Measurements from ENCODE around the gene NUDT16L1. TPM values are rescaled to one million over a fixed set of nuclear protein-coding genes. Genes with fewer than 3 reads are reported as not detected.

Gene NUDT16L1
- total RNA-seq, 1 experiment from 2014 or later, result 33.8 TPM

- DNase-seq (ENCODE audit: low spot score), result no peak
- intact Hi-C loops (cut with micrococcal nuclease; ENCODE audit: unreplicated experiment), result no loop called here
- H3K27me3 ChIP-seq (replicated peaks; ENCODE audit: insufficient read depth, low read depth, low read length, poor library complexity), result no peaks in the 10 kb centered on the region
- BruUV-seq (replicated peaks), result no TSS peak
- H3K4me3 ChIP-seq (ENCODE audit: low read depth, low read length, poor library complexity, severe bottlenecking), result no peak overlapping the region
- peaks cover 3% of the 10 kb centered on the region for H3K36me3 ChIP-seq (ENCODE audit: insufficient read depth, low read length, poor library complexity, severe bottlenecking)
- peaks cover 7% of the 10 kb centered on the region for H3K4me1 ChIP-seq (ENCODE audit: insufficient read depth, low read length, poor library complexity, severe bottlenecking)
- no peaks in the 10 kb centered on the region for H3K9me3 ChIP-seq (ENCODE audit: low read depth, low read length, poor library complexity, severe bottlenecking)
- no peak for TF ChIP-seq EZH2 (IDR thresholded peaks at IDR 0.05; ENCODE audit: borderline replicate concordance, low read depth, low read length, poor library complexity, severe bottlenecking)
- TF ChIP-seq, protein P1, sequence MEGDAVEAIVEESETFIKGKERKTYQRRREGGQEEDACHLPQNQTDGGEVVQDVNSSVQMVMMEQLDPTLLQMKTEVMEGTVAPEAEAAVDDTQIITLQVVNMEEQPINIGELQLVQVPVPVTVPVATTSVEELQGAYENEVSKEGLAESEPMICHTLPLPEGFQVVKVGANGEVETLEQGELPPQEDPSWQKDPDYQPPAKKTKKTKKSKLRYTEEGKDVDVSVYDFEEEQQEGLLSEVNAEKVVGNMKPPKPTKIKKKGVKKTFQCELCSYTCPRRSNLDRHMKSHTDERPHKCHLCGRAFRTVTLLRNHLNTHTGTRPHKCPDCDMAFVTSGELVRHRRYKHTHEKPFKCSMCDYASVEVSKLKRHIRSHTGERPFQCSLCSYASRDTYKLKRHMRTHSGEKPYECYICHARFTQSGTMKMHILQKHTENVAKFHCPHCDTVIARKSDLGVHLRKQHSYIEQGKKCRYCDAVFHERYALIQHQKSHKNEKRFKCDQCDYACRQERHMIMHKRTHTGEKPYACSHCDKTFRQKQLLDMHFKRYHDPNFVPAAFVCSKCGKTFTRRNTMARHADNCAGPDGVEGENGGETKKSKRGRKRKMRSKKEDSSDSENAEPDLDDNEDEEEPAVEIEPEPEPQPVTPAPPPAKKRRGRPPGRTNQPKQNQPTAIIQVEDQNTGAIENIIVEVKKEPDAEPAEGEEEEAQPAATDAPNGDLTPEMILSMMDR (conservative IDR thresholded peaks at IDR 0.05; ENCODE audit: low read depth, low read length), result no peak
- ChIA-PET CTCF (no interaction called here), POLR2A (ENCODE audit: low non-redundant PET) (no interaction called here)
- H3K27ac ChIP-seq (ENCODE audit: low read depth, low read length, poor library complexity, severe bottlenecking), result no peak overlapping the region
These were observed 17.2 kb upstream of the NUDT16L1 start for GRCh38 chr16:4675864-4676786.

GRCh38 chr16:4676831-4677230 is 16.5 kb upstream of the NUDT16L1 start:
- H3K9me3 ChIP-seq (ENCODE audit: low read depth, low read length, poor library complexity, severe bottlenecking), result no peaks in the 10 kb centered on the region
- intact Hi-C loops (cut with micrococcal nuclease; ENCODE audit: unreplicated experiment), result no loop called here
- no peak for TF ChIP-seq EZH2 (IDR thresholded peaks at IDR 0.05; ENCODE audit: borderline replicate concordance, low read depth, low read length, poor library complexity, severe bottlenecking)
- TF ChIP-seq, protein P1 (conservative IDR thresholded peaks at IDR 0.05; ENCODE audit: low read depth, low read length), result no peak
- no peaks in the 10 kb centered on the region for H3K36me3 ChIP-seq (ENCODE audit: insufficient read depth, low read length, poor library complexity, severe bottlenecking)
- ChIA-PET CTCF (no interaction called here), POLR2A (ENCODE audit: low non-redundant PET) (no interaction called here)
- no TSS peak for BruUV-seq (replicated peaks)
- no peak overlapping the region for H3K4me3 ChIP-seq (ENCODE audit: low read depth, low read length, poor library complexity, severe bottlenecking)
- H3K27me3 ChIP-seq (replicated peaks; ENCODE audit: insufficient read depth, low read depth, low read length, poor library complexity), result no peaks in the 10 kb centered on the region
- H3K4me1 ChIP-seq (ENCODE audit: insufficient read depth, low read length, poor library complexity, severe bottlenecking), result peaks cover 7% of the 10 kb centered on the region
- H3K27ac ChIP-seq (ENCODE audit: low read depth, low read length, poor library complexity, severe bottlenecking), result no peak overlapping the region
- no peak for DNase-seq (ENCODE audit: low spot score)

DNA sequence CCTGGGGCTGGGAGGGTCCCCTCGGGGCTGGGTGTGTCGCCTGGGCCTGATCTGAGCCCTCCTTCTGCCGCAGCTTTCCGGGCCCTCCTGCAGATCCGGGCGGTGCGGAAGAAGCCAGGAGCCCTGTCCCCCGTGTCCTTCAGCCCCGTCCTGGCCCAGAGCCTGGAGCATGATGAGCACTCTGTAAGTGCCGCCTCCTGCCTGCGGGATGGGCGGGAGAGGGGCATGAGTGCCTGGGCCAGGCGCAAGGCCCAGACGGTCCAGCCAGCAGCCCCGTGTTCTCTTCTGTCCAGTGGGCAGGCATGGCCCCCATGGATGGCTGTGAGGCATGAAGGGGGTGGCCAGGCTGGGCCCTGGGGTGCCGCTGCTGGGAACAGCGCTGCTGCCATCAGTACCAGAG is 16.0 kb upstream of the NUDT16L1 start:
- POLR2A ChIA-PET (ENCODE audit: low non-redundant PET), result no interaction called here
- TF ChIP-seq EZH2 (IDR thresholded peaks at IDR 0.05; ENCODE audit: borderline replicate concordance, low read depth, low read length, poor library complexity, severe bottlenecking), result no peak
- TF ChIP-seq, protein P1 (conservative IDR thresholded peaks at IDR 0.05; ENCODE audit: low read depth, low read length), result no peak
- no TSS peak for BruUV-seq (replicated peaks)
- DNase-seq (ENCODE audit: low spot score), result no peak
- no peaks in the 10 kb centered on the region for H3K9me3 ChIP-seq (ENCODE audit: low read depth, low read length, poor library complexity, severe bottlenecking)
- H3K36me3 ChIP-seq (ENCODE audit: insufficient read depth, low read length, poor library complexity, severe bottlenecking), result no peaks in the 10 kb centered on the region
- no peak overlapping the region for H3K4me3 ChIP-seq (ENCODE audit: low read depth, low read length, poor library complexity, severe bottlenecking)
- H3K27ac ChIP-seq (ENCODE audit: low read depth, low read length, poor library complexity, severe bottlenecking), result no peak overlapping the region
- CTCF ChIA-PET, result no interaction called here
- no peaks in the 10 kb centered on the region for H3K27me3 ChIP-seq (replicated peaks; ENCODE audit: insufficient read depth, low read depth, low read length, poor library complexity)
- intact Hi-C loops (cut with micrococcal nuclease; ENCODE audit: unreplicated experiment), result no loop called here
- peaks cover 7% of the 10 kb centered on the region for H3K4me1 ChIP-seq (ENCODE audit: insufficient read depth, low read length, poor library complexity, severe bottlenecking)
